Measurements from ENCODE around the gene C12orf56.
"Not testable (repeated sequence)": the region's sequence is repeated elsewhere in the genome, so short reads cannot be mapped to it uniquely, and the experiment has no call there.

Gene C12orf56

DNA sequence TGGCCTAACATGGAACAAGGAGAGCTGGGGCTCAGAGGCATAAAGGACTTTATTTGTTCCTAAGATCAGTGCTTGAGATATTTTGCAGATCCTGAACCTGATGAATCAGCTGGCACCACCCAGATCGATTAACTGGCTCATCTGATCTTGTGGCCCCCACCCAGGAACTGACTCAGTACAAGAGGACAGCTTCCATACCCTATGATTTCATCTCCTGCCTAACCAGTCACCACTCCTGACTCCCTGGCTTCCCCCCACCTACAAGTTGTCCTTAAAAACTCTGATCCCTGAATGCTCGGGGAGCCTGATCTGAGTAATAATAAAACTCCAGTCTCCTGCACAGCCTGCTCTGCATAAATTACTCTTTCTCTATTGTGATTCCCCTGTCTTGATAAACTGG lies 5.1 kb downstream of the C12orf56 start:
- no peak for DNase-seq

DNA sequence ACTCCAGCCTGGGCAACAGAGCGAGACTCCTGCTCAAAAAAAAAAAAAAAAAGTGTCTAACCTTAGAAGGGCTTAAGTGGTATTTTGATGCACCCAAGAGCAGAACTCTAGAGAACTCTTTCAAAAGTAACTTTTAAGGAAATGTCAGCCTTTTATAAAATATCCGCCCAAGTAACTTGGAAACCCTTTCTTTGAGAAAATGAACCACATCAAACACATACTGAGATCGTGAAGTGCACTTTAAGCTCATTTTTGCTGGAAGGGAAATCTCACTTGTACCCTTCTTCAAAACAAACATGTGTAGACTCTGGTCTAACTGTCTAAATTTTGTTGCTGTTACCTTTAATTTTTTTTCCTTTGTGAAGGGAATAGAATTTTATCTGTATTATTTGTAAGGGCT lies 5.5 kb downstream of the C12orf56 start:
- no peak for DNase-seq

DNA sequence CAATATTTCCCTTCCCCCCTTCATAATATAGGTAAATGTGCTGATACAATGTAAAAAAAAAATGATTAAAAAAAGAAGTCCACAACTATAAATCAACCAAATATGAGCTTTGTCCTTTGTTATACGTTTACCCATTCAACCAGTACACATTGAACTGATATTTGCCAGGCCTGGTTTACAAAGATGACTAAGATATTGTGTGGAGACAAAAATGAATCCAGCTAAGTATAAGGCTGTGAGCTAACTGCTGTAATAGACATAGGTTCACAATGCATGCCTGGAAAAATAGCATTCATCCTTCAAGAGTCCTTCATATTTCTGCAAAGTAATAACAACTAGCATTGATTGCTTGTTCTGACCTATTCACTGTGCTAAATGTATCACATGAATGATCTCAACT lies 6.9 kb downstream of the C12orf56 start:
- DNase-seq: no peak

GRCh38 chr12:64362721-64363305 lies 27.7 kb downstream of the C12orf56 start:
- no peak for DNase-seq

- not testable (repeated sequence) for DNase-seq
Observed at GRCh38 chr12:64361173-64361572, 29.4 kb downstream of the C12orf56 start.

DNA sequence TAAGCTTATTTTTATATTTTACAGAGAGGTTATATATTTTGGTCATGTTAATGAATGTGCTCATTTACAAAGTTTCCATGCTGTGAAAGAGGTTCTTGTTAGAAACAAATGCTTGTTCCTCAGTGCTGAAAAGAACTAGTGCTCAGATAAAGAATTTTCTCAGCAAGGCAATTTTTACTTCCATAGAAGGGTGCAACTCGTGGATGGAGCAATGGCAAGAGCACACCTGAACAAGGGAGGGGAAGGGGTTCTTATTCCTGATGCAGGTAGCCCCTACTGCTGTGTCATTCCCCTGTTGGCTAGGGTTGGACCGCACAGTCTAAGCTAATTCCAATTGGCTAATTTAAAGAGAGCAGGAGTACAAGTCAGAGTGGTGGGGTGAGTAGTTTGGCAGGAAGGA lies 34.3 kb downstream of the C12orf56 start:
- DNase-seq: not testable (repeated sequence)

DNA sequence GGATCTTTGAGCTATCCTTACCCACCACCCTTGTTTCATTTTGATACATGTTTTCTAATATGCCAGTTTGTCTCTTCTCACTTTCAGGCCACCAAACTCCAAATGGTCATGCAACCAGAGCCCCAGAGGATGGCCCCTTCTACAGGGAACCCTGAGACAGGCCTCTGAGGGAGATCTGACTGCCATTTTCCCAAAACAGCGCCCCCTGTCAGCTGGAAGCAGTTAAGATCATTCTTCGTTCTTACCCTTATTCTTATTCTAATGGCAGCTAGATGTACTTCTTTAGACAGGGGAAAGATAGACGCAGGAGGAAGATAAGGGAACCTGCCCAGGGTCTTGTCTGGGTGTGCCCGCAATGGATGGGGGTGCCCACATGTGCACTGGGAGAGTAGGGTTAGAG lies 38.4 kb downstream of the C12orf56 start:
- DNase-seq: no peak

- no peak for DNase-seq
Observed at GRCh38 chr12:64351265-64351664, 39.3 kb downstream of the C12orf56 start.

- no peak for DNase-seq
Observed at GRCh38 chr12:64347630-64348029, 42.9 kb downstream of the C12orf56 start.

DNA sequence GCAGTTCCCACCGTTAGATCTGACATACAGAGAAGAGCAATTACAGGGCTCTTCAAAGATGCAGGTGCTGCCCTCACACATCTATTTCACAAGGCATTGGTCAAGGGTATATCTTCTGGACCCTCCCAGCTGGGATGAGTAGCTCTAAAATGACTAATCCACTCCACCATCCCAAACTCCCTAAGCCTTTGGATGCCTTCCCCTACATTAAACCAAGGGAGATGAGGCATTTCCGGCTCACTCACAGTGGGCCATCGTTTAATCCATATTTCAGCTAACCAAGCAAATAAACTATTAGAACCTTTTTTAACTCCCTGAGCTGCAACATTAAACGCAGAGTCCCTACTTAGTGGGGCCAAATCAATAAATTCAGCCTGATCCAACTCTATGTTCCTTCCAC lies 45.9 kb downstream of the C12orf56 start:
- DNase-seq: not testable (repeated sequence)

DNA sequence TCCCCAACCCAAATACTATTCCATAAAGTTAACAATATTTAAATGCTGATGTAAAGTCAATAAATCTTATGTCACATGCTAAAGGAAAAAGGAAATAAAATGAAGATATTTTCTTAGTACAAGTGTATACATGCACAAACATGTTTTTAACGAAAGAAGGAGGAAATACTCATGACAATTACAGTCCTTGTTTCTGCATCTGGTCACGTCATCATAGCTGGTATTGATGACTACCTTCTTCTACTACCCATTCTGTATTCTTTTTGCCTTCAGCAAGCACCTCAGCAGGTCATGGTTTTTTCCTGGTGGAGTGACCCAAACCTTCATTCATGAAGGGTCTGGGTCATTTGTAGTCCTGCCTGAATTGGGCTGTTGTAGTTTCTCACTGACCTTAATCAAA lies 50.0 kb downstream of the C12orf56 start:
- not testable (repeated sequence) for DNase-seq

DNA sequence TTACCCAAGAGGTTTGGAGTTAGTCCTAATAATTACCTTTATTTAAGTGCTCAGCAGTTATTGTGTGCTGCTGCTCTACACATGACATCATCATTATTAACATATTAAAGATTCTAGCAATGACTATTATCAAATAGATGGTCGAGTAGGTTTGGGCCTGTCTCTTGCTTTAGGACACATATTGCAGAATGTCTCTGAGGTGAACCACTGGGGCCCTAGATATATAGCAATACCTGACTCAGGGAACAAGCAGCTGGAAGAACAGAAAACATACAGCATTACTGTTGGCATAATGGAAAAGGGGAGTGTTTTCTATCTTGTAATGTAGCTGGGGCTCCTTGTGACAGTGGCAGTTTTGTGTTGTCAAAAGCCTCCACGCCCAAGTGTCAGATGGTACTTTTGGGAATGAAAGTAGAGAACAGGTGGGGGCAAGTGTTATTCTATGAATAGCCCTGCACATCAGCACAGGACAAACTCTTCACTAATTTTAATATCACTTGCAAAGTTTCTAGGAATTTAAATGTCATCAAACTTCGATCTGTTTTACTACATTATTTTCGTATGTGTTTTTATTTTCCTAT lies 54.6 kb downstream of the C12orf56 start:
- DNase-seq: no peak

GRCh38 chr12:64332938-64333337 lies 57.6 kb downstream of the C12orf56 start:
- no peak for DNase-seq

GRCh38 chr12:64332296-64332695 lies 58.3 kb downstream of the C12orf56 start:
- no peak for DNase-seq

DNA sequence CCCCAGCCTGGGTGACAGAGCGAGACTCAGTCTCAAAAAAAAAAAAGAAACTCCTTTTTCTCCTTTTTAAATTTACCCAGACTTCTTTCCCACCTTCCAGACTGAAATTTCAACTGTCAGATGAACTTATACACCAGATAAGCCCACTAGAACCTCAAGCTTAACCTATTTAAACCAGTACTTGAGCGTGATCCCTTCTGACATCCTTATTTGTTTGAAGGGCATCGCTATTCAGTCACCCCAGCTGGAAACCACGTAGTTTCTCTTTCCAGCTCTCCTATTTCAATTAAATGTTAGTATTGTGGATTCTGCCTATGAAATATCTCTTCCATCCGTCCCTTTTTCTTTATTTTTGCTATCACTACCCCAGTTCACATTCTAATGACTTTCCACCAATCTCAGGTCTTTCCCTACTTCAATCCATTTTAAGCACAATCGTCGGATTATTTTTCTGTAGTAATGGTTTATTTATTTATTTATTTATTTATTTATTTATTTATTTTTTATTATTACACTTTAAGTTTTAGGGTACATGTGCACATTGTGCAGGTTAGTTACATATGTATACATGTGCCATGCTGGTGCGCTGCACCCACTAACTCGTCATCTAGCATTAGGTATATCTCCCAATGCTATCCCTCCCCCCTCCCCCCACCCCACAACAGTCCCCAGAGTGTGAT lies 61.4 kb downstream of the C12orf56 start:
- not testable (repeated sequence) for DNase-seq

GRCh38 chr12:64325055-64325454 lies 65.5 kb downstream of the C12orf56 start:
- no peak for DNase-seq

- no peak for DNase-seq
Observed at GRCh38 chr12:64323476-64324225, 66.9 kb downstream of the C12orf56 start.

DNA sequence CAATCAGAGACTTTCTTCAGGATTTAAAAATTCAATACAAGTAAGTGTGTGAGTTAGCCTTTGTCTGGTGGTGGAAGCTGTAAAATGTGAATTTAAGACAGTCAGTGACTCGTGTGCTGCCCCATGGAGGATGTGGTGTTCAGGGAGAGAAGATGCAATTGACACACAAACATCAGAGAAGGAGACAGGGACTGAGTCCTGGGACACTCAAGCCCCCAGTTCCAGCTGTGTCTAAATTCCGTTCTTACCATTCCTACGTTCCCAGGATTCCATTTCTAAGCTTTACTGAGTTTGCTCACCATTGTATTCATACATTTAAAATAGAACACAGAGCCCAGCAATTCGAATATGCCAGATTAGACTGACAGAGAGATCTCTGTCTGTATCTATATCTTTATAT lies 67.6 kb downstream of the C12orf56 start:
- no peak for DNase-seq

DNA sequence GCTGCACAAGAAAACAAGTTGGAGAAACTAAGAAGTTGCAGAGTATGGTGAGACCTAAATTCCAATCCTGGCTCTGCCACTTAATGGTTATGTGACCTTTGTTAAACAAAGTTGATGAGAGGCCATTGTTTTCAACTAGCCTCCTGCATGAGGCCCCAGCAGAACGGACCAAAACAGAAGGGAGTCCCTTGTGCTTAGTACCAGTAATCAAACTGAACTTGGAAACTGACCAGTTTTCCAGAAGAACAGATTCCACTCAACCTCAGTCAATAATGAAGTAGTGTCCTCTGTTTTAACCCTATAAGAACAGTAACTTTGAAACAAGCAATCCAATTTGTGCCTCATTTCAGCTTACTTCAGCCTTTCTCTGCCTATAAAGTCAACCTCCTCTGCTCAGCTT lies 69.9 kb downstream of the C12orf56 start:
- DNase-seq: no peak

GRCh38 chr12:64319540-64320225 lies 70.9 kb downstream of the C12orf56 start:
- not testable (repeated sequence) for DNase-seq

- no peak for DNase-seq
Observed at GRCh38 chr12:64318605-64319004, 72.0 kb downstream of the C12orf56 start.

DNA sequence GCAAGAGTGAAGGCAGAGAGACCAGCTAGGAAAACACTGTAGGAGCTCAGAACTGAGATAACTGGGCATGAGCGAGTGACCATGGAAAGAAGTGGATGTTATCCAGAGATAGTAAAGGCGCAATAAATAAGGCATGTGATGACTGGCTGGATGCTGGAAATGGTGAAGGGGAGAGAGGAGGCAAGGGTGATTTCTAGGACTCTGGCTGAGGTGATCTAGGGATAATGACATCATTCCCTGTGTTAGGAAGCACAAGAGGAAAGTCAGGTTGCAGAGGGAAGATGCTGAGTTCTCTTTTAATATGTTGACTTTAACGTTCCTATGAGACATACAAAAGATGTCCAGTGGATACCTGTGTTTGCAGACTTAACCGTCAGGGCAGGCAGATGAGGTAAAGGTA lies 78.7 kb downstream of the C12orf56 start:
- no peak for DNase-seq

DNA sequence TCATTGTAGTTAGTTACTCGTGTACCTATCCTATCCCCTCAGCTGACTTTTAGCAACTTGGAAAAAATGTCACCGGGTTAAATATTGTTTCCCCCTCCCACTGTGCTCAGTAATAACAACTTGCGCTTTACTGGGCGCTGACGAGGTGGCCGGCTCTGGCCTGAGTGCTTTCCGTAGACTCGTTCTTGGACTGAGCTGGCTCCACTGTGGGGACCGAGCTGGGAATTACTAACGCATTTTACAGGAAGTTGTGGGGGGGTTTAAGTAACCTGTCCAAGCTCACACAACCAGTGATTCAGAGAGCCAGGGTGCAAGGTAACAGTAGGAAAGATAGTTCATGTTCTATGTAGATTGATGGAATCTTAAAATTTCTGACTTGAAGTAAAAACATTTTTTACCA lies 86.0 kb downstream of the C12orf56 start:
- no peak for DNase-seq

Data from cerebellar nuclear complex (tissue), 1 donor.